H1 (cell line): Measurements from ENCODE around the gene DNTT.

ENCODE experiments used
- EP300 ChIP-seq, 2 experiments: IDR thresholded peaks; 1 replicate in 1 of 2; 2 replicates in 1 of 2; pipeline ENCODE4 v1.6.1; 2011 to 2012; ENCODE audit warnings: low read depth in 2 of 2, low read length in 2 of 2, mild to moderate bottlenecking in 2 of 2, borderline replicate concordance in 1 of 2, inconsistent platforms in 1 of 2, moderate library complexity in 1 of 2
- EZH2 ChIP-seq: fragments of 200-600 bp; sonication (generic); IDR thresholded peaks from 2 replicates; pipeline ENCODE4 v1.7.1; 2012; ENCODE audit warnings: low read depth, mild to moderate bottlenecking, moderate library complexity, low read length, inconsistent platforms; ENCODE audit not compliant: severe bottlenecking
- POLR2A ChIP-seq, 2 experiments: IDR thresholded peaks; 1 replicate in 1 of 2; 2 replicates in 1 of 2; pipeline ENCODE4 v1.6.1; 2011; ENCODE audit warnings: low read depth in 2 of 2, low read length in 2 of 2, mild to moderate bottlenecking in 2 of 2; ENCODE audit errors: control extremely low read depth in 1 of 2
- RAD21 ChIP-seq, 2 experiments: IDR thresholded peaks in 1 of 2; conservative IDR thresholded peaks in 1 of 2; 2 replicates each; pipeline ENCODE4 v1.6.1; 2011; ENCODE audit warnings: low read depth in 2 of 2, low read length in 2 of 2, improper control_type of control experiment in 1 of 2, inconsistent platforms in 1 of 2, mild to moderate bottlenecking in 1 of 2, moderate library complexity in 1 of 2
- SP1 ChIP-seq: IDR thresholded peaks from 2 replicates; pipeline ENCODE4 v1.6.1; 2011; ENCODE audit warnings: low read depth, low read length
- ZNF274 ChIP-seq: IDR thresholded peaks from 2 replicates; pipeline ENCODE4 v1.7.0; 2012; ENCODE audit warnings: low read length, borderline replicate concordance; ENCODE audit errors: extremely low read depth
- TF ChIP-seq, protein P1 (sequence below), 3 experiments: IDR thresholded peaks; 1 replicate in 2 of 3; 2 replicates in 1 of 3; pipeline versions ENCODE4 v1.5.1 to v1.6.1; 2011; ENCODE audit warnings: low read length in 3 of 3, mild to moderate bottlenecking in 3 of 3, inconsistent platforms in 2 of 3, low read depth in 1 of 3, moderate library complexity in 1 of 3; ENCODE audit not compliant: insufficient read depth in 1 of 3; ENCODE audit errors: control extremely low read depth in 1 of 3
- TF ChIP-seq, protein P2 (sequence below): IDR thresholded peaks from 2 replicates; pipeline ENCODE4 v1.6.1; 2011; ENCODE audit warnings: low read depth, mild to moderate bottlenecking, low read length; ENCODE audit not compliant: insufficient read depth
- TF ChIP-seq, protein P3 (sequence below): IDR thresholded peaks from 2 replicates; pipeline ENCODE4 v1.6.1; 2012; ENCODE audit warnings: low read length, inconsistent platforms

DNA sequence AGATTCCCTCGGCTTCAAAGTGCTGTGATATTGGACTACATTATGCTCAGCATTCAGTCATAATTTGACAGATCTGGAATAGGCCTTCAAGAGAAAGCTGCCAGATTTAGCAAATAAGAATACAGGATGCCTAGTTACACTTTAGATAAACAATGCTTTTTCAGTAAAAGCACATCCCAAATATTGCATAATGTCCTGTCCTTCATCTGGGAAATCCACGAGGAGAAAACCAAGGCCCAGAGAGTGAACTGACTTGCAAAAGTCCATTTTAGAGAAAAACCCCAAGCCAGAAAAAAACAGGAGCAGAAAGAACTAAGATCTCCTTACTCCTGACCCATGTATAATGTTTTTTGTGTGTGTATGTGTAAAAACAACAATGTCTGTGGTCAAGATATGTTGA is 20.9 kb upstream of the DNTT start:
- TF ChIP-seq EZH2: no peak
- TF ChIP-seq, protein P1, sequence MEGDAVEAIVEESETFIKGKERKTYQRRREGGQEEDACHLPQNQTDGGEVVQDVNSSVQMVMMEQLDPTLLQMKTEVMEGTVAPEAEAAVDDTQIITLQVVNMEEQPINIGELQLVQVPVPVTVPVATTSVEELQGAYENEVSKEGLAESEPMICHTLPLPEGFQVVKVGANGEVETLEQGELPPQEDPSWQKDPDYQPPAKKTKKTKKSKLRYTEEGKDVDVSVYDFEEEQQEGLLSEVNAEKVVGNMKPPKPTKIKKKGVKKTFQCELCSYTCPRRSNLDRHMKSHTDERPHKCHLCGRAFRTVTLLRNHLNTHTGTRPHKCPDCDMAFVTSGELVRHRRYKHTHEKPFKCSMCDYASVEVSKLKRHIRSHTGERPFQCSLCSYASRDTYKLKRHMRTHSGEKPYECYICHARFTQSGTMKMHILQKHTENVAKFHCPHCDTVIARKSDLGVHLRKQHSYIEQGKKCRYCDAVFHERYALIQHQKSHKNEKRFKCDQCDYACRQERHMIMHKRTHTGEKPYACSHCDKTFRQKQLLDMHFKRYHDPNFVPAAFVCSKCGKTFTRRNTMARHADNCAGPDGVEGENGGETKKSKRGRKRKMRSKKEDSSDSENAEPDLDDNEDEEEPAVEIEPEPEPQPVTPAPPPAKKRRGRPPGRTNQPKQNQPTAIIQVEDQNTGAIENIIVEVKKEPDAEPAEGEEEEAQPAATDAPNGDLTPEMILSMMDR (IDR thresholded peaks at IDR 0.05; ENCODE audit: control extremely low read depth in 1 of 3, insufficient read depth in 1 of 3, low read depth in 1 of 3, low read length in 3 of 3): no peak
- no peak for TF ChIP-seq EP300 (IDR thresholded peaks at IDR 0.05; ENCODE audit: borderline replicate concordance in 1 of 2, low read depth in 2 of 2, low read length in 2 of 2)
- TF ChIP-seq ZNF274: no peak
- TF ChIP-seq, protein P2, sequence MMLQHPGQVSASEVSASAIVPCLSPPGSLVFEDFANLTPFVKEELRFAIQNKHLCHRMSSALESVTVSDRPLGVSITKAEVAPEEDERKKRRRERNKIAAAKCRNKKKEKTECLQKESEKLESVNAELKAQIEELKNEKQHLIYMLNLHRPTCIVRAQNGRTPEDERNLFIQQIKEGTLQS: no peak
- no peak for TF ChIP-seq RAD21 (IDR thresholded peaks at IDR 0.05 in 1 of 2, conservative IDR thresholded peaks at IDR 0.05 in 1 of 2; ENCODE audit: low read depth in 2 of 2, low read length in 2 of 2)
- no peak for TF ChIP-seq POLR2A (IDR thresholded peaks at IDR 0.05; ENCODE audit: control extremely low read depth in 1 of 2, low read depth in 2 of 2, low read length in 2 of 2)
- TF ChIP-seq, protein P3, sequence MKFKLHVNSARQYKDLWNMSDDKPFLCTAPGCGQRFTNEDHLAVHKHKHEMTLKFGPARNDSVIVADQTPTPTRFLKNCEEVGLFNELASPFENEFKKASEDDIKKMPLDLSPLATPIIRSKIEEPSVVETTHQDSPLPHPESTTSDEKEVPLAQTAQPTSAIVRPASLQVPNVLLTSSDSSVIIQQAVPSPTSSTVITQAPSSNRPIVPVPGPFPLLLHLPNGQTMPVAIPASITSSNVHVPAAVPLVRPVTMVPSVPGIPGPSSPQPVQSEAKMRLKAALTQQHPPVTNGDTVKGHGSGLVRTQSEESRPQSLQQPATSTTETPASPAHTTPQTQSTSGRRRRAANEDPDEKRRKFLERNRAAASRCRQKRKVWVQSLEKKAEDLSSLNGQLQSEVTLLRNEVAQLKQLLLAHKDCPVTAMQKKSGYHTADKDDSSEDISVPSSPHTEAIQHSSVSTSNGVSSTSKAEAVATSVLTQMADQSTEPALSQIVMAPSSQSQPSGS: no peak
- TF ChIP-seq SP1: no peak
